ENCODE results near the gene LDAH.

- TF ChIP-seq ZNF426 (tag by site-specific recombination; IDR thresholded peaks at IDR 0.05) (no peak), INSM2 (tag by site-specific recombination; IDR thresholded peaks at IDR 0.05) (no peak), ZNF707 (tag by site-specific recombination; IDR thresholded peaks at IDR 0.05) (no peak), ZNF48 (tag by site-specific recombination; IDR thresholded peaks at IDR 0.05) (no peak), ZNF639 (tag by site-specific recombination; IDR thresholded peaks at IDR 0.05) (no peak), CTCF (tag by site-specific recombination; IDR thresholded peaks at IDR 0.05) (peak; percentile 7; the same call in 1 of the 2 replicates), PBX3 (CRISPR knock-in tag; IDR thresholded peaks at IDR 0.05) (no peak), ZNF324 (tag by site-specific recombination; IDR thresholded peaks at IDR 0.05) (no peak), ZFP3 (tag by site-specific recombination; IDR thresholded peaks at IDR 0.05; ENCODE audit: low read depth) (no peak)
Observed at GRCh38 chr2:20650393-20650876, 172.5 kb downstream of the LDAH start.
